GM10847 (cell line): Measurements from ENCODE around the gene COL9A2.

ENCODE experiments used
- POLR2A ChIP-seq: IDR thresholded peaks from 2 replicates; pipeline ENCODE4 v1.6.1; 2011; ENCODE audit not compliant: insufficient read length; ENCODE audit errors: extremely low read depth

Gene COL9A2

DNA sequence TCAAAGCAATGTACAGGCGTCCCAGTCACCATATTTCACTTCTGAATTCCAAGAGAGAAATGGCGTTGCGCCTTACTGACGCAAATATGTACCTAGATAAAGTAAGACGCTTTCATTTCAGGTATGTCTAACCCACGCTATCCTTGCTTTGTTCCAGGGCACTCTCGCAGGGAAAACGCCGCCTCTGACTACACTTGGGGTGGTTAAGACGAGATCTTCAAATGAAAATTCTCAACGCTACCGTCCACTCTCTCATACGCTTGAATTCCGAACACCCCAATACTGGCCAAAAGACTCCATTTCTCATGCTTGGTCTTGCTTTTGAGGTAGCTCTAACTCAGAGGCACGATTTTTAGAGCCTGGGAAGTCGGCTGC, 59.8 kb downstream of the COL9A2 start:
- no peak for TF ChIP-seq POLR2A

DNA sequence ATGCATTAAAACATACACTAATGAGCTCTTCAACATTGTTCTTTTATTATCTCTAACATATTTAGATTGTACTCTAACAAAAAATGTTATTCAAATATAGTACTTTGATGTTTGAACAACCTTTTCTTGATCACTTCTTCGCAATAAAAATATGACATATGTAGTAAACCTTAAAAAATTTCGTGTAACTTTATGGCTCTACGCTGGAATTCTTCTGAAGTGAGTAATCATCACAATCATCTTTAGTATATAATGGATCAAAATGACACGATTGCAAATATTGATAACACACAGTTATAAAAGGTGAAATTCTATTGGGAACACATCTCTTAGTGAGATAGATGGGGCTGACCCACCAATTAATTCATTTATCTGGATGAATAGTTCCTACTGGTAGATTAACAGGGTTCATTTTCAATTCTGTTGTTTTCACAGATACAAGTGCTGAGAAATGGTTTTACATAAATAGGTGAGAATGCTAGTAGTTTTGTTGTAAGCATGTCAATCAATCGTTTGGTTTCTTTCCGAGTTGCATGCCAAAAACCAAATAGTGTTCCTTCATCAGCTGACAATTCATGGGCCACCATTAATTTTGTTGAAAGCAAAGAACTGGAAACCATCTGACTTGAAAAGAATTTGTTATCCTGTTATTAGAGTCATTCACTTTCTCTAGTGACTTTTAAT, 60.5 kb downstream of the COL9A2 start:
- TF ChIP-seq POLR2A: no peak

DNA sequence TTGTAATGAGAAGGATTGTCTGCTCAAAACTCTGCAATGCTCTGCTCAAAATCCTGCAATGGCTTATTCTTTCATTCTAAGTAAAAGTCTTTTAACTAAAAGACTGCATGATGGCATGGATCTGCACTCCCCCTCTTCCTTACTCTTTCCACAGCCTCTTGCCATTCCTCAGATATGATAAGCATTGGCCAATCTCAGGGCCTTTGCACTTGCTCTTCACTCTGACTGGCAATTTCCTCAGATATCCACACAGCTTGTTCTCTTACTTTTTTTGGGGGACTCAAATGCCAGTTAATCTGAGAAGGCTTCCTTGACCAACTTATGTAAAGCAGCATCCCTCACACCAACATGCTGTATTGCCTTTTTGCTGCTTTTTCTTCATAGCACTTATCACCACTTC, 61.9 kb downstream of the COL9A2 start:
- no peak for TF ChIP-seq POLR2A

DNA sequence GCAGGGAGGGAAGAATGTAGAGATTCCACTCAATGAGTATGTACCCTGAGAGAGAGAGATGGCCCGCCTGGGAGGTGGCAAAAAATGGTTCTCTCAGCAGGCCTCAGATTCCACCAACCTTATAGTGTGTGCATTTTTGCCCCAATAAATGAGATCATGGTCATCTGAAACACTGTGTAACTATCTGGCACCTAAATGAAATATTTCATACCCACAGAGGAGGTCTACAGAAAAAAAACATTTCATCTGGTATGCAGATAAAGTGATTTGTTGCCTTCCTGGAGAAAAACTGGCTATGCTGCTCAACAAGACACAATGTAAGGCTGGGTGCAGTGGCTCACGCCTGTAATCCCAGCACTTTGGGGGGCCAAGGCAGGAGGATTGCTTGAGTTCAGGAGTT, 64.5 kb downstream of the COL9A2 start:
- no peak for TF ChIP-seq POLR2A

DNA sequence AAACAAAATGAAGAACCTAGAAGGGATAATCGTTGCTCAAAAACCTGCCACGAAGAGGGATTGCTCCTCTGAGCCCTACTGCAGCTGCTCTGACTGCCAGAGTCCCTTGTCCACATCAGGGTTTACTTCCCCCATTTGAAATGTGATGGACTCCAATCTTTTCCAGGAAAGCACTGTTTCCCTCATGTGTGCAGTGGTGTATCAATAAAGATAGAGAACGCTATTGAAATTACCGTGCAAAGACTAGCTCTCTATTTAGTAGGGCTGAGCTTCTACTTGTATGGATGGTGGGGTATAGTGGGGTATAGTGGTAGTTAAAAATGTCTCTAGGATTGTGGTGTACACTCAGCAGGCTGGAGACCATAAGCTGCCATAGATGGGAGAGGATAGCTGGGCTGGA, 65.6 kb downstream of the COL9A2 start:
- TF ChIP-seq POLR2A: no peak
